Measurements from ENCODE around the gene MYO1G.
"Not testable (repeated sequence)": the region's sequence is repeated elsewhere in the genome, so short reads cannot be mapped to it uniquely, and the experiment has no call there.

MYO1G gene

DNA sequence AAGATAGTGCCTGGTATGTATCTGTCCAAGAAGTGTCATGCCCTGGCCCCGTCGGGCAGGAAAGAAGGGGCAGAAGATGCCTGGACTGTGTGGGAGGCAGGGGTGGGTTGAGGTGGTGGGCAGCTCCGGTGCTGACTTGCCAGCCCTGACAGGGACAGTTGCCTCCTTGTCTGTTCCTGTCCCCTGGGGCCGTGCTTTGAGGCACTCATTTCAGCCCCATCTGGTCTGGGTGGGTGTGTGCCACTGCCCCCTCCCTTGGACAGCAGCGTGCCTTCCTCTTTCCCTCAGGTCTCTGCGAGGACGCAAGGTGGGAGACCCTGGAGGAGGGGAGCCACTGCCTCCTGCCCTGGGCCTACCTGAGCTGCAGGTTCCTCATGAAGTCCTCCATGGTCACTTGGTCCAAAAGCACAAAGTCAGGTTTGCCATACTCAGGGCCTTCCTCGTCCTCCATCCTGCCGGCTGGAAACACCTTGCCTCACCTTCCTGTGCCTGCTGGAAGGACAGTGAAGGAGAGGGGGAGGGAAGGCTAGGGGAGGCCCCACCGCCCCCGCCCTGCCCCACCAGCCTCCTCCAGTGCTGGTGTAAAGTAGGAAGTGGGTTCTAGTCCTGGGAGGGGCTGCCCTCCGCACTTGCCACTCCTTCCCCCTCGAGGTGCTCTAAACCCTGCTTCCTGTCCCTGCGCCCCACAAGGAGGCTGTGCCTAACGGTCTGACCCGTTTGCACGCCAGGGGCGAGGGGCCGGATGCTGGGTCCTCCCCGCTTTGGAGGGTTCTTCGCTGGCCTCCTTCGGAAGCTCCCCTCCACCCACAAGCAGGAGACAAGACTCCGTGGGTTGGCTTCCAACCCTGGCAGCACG is at the start of gene MYO1G:
MYO1G (minus strand) TSS at position 505 of the 856 bp plus-strand sequence; CDS start at position 451, 54 bp downstream.
- DNase-seq: no peak

- no peak for DNase-seq
Observed at GRCh38 chr7:45028138-45028919, 49.5 kb upstream of the MYO1G start.

- no peak for DNase-seq
Observed at GRCh38 chr7:45027774-45028114, 48.9 kb upstream of the MYO1G start.

GRCh38 chr7:45026984-45027773 is 48.4 kb upstream of the MYO1G start:
- no peak for DNase-seq

DNA sequence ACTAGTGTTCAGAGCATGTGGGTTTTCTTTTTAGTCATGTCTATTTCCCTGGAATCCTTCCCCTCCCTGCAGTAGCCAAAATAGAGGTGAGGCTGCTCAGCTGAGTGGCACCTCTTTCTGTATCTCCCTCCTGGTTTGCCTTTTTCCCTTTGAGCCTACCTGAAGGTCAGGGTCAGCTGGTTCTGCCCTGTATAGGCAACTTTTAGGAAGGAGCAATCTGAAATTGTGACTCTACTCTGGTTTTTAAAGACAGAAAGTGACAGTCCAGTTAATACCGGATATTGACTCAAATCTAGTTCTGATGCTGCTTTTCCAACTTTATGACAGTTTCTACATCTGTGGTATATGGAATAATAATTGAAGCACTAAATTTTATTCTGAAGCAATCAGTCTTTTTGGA is 47.2 kb upstream of the MYO1G start:
- DNase-seq: no peak

- DNase-seq: not testable (repeated sequence)
Observed at GRCh38 chr7:45025473-45025872, 46.7 kb upstream of the MYO1G start.

DNA sequence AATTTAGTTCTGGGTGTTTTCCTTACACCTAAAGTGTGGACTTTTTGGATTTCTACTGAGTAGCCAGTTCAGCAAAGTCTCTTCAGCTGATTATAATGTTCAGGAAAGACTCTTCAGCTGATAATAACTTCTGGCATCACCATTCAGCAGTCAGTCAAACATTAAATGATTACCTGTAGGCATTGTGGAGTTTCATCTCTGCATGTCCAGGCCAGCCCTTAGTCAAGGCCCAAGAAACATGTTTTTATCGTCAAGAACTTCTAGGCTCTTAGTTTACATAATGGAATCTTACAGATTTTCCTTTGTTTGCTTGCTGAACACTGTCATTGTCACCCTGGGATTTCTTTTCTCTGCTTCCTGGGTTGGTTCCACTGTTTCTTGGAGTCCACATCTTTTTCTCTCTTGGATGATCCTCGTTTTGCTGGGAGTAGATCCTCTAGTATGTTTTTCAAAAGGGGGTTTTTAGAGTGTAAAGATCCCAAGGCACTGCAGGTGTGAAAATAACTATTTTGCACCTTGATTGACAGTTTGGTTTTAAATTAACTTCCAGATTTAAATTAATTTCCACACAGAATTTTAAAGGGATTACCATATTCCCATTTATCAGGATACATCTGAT is 45.4 kb upstream of the MYO1G start:
- DNase-seq: no peak

DNA sequence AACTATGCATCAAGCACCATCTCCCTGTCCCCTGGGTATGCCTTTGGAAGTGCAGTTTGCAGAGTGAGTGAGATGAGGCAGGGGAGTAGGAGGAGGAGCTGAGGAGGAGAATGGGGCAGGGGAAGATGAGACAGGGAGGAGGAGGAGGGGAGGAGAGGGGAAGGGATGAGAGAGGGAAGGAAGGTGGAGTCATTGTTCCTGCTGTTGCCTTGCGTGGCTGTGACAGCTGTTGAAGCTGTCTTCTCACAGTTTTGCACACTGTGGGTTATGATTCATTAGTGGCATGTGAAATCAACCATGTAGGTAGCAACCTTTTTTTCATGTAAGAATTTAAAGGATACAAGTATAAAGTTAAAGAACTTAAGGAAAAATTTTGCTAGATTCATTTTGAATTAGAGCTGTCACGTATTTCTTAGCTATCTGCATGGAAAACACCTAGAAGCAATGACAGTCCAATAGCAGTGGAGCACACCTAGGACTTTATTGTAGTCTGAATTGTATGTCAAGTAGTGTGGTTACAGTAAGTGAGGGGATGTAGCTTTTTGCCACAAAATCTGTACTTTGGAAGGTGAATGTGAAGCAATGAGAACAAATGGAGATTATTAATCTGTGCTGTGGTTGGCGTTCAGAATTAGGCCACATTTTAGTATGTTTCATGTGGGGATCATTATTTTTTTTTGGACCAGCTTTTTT is 42.9 kb upstream of the MYO1G start:
- no peak for DNase-seq

DNA sequence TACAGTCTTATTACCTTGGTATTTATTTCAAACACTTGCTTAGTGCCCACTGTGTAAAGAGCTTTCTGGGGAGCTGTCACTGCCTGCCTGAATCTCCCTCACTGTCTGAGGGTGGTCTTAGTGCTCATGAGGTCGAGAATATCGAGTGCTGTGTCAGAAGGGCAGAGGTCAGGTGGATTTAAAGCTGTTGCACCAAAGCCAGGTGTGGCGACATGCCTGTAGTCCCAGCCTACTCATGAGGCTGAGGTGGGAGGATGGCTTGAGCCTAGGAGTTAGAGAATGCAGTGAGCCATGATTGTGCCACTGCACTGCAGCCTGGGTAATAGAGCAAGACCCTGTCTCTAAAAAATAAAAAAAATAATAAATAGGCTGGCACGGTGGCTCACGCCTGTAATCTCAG is 42.1 kb upstream of the MYO1G start:
- DNase-seq: no peak

DNA sequence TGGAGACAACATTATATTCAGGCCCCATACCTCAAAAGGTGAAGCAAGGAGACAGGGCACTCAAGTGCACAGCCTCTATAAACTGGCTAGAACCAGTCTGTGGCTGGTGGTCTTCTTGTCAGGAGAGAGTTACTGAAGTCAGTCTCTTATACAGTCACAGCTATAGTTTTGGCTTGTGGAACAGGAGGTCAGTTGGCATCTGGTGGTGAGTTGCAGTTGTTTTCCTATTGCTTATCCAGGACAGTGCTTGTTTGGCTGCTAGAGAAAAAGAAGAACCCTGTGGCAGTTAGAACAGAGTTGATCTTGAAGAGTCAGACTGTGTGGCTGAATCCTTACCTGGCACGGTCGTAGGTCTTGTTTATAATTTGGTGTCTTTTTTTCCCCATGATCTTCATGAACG is 38.4 kb upstream of the MYO1G start:
- DNase-seq: no peak

DNA sequence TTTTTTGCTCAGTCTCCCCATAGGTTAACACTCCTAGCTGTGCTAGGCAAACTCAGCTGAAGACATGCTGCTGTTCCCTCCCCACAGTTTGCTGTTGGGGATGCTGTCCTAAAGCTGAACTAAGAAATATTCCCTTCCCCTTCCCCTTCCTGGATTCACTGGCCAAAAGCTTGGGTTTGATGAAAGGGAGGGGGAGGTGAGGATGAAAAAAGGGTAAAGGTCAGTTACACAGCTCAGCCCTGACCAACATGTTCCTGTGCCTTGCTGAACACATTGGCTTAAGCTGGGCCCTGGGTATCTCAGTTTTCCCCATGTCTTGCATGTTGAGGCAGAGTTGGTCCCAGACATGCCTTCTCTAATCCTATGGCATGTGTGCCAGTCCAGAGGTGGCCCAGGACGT is 36.5 kb upstream of the MYO1G start:
- DNase-seq: no peak

GRCh38 chr7:45013465-45013967 is 34.7 kb upstream of the MYO1G start:
- DNase-seq: no peak

DNA sequence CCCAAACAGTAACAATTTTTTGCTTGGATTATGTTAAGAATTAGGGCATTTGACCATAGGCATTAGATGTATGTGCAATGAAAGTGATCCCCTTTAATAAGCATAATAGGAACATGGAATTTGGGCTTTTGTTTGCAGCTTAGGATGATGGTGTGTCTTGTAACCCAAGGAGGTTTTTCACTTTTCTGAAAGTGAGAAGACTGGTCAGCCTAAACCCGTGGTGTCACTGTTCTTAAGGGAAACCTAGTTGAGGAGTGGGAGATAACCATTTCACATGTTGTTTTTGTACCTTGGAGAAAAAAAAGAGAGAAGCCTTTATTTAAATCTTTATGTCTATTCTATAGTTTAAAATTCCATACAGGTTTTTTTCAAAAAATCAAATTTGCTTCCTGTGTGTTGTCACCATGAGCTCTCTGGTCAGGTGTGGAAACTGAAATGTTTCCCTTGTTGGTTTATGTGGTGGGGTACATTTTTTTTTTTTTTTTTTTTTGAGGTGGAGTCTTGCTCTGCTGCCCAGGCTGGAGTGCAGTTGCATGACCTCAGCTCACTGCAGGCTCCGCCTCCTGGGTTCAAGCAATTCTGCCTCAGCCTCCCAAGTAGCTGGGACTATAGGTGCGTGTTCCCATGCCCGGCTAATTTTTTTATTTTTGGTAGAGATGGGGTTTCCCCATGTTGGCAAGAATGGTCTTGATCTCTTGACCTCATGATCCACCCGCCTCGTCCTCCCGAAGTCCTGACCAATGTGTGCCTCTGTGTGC is 28.9 kb upstream of the MYO1G start:
- no peak for DNase-seq

DNA sequence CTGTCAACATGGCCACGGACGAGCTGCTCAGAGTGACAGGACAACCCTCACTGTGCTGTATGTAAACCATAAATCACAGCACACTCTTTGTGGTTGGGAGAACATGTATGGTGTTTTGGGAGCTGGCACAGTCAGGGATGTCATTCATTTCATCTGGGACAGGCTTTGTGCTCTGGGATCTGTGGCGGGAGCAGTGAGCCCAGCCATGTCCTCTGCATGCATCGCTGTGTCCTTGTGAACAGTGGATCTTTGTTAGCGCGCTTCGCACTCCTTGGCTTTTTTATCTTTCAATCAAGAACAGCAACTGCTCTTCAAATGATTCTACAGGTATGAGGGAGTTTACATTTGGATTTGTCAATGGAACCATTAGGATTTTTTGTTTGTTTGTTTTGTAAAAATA is 28.3 kb upstream of the MYO1G start:
- no peak for DNase-seq

GRCh38 chr7:45003789-45004188 is 25.0 kb upstream of the MYO1G start:
- DNase-seq: no peak

DNA sequence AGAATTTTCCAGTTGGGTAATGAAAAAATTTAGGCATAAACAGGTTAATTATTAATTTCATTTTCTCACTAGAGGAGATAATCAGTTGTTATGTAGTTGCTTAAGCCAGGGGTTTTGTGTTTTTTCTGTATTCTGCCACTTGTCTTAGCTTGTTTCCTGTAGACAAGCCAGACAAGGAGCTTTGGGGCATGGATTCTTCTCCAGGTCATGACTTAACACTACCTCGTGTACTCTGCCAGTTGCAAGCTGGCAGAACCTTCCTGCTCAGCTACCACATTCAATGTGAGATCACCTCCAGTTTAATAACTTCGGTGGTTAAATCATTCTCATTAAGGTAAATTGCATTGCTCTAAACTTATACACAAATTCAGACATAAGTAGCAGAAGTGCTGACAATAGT is 23.0 kb upstream of the MYO1G start:
- no peak for DNase-seq

DNA sequence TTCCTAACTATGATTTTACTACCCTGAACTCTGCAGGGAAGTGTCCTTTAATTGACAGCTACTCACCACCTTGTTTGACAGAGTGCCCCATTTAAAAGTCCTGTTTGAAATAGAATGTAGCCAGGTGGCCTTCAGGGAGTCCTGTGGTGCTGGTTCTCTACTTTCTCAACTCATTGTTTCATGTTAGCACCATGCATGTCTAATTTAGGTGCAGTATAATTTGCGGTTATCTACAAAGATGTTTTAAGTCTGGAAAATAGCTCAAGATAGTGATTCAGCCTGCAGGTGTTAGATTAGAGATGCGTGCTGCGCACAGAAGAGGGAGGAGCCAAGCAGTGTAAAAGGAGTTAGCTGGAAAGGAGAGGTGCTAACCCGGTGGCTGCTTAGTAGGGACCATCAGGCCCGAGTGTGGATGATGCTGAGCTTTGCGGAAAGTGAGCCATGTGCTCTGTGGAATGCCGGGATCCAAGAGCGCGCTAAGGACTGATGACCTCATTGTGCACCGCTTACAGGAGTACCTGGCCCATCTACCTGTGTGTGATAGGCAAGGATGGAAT is 22.4 kb upstream of the MYO1G start:
- no peak for DNase-seq

GRCh38 chr7:45000093-45001032 is 21.5 kb upstream of the MYO1G start, which contains the start of gene CCM2:
CCM2 (plus strand) TSS chr7:45000201; CDS start chr7:45000334, 133 bp downstream.
- DNase-seq: peak; percentile 29

DNA sequence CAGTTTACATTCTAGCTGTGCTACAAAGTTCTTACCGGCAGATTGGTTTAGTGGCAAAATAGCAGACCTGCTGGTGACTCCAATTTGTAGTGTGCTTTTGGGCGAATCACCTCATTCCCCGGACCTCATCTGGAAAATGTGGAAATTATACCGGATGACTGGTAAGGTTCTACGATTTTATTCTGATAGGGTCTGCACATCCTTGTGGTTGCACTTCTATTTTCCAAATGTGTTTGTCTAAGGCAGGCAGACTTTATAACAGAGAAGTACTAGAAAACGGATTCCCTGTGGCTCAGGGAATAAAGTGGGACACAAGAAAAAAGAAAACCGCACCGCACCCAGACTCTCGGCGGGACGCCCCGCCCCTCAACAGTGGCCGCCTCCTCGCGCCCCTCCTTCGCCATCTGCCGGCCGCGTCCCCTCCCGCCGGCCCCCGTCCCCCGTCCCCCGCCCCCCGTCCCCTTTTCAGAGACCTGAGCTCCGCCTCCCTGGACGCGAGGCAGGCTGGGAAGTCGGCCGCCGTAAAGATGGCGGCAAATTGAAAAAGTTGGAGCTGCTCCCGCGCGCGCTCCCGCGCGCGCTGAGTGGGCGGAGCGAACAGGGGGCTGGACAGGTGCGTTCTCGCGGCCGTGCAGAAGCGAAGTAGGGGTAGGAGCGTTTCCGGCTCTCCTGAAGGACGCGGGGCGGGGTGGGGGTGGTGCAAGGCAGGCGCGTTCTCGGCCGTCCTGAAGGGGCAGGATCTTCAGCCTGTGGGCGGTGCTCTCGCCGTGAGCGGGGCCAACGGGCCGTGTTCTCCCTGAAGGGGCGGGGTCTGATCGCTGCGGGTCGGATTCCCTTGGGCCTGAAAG is 20.7 kb upstream of the MYO1G start:
- DNase-seq: peak; percentile 98

Data from NCI-H774 (cell line).